Activated CD4-positive, alpha-beta memory T cell treated with anti-CD3 and anti-CD28 coated beads for 36 hours (primary cell): ENCODE measurements around the gene SELENOF. TPM values are rescaled to one million over a fixed set of nuclear protein-coding genes. Genes with fewer than 3 reads are reported as not detected.

Source experiments
- CTCF ChIA-PET: fragments of 350-600 bp; sonication (Branson Sonifier 250); formaldehyde crosslinking; loops from one replicate; lab custom pipeline; 2021; ENCODE audit warnings: antibody characterized with exemption, inconsistent platforms; lab: Charles Lee
- POLR2A ChIA-PET: fragments of 350-600 bp; sonication (Branson Sonifier 250); formaldehyde crosslinking; loops from one replicate; lab custom pipeline; 2021; ENCODE audit warnings: antibody characterized with exemption; lab: Charles Lee
- DNase-seq: peaks from one replicate; pipeline ENCODE4 v3.0.0-alpha.2; 2020
- H3K27ac Mint-ChIP-seq: one replicate; pipeline ENCODE4 v1.8.0; 2021; ENCODE audit warnings: mixed read lengths
- H3K27me3 Mint-ChIP-seq: one replicate; pipeline ENCODE4 v1.8.0; 2021; ENCODE audit warnings: mixed read lengths
- H3K36me3 Mint-ChIP-seq: one replicate; pipeline ENCODE4 v1.8.0; 2021; ENCODE audit warnings: mixed read lengths
- H3K4me1 Mint-ChIP-seq: one replicate; pipeline ENCODE4 v1.8.0; 2021; ENCODE audit warnings: low read depth, mixed read lengths
- H3K4me3 Mint-ChIP-seq: one replicate; pipeline ENCODE4 v1.8.0; 2021; ENCODE audit warnings: mild to moderate bottlenecking, mixed read lengths
- H3K9me3 Mint-ChIP-seq: one replicate; pipeline ENCODE4 v1.8.0; 2021; ENCODE audit warnings: mixed read lengths
- intact Hi-C: fragments of 100-400 bp; cut with micrococcal nuclease; formaldehyde crosslinking; loops from one replicate; pipeline ENCODE4 v1.15.1; 2023
- total RNA-seq, 2 experiments: library from RNA; stranded (reverse); gene quantifications; one replicate each; pipeline ENCODE4 v1.2.3, GENCODE V29; 2021

SELENOF gene
- 100 to 1,000 TPM; 127 to 139 TPM for total RNA-seq

DNA sequence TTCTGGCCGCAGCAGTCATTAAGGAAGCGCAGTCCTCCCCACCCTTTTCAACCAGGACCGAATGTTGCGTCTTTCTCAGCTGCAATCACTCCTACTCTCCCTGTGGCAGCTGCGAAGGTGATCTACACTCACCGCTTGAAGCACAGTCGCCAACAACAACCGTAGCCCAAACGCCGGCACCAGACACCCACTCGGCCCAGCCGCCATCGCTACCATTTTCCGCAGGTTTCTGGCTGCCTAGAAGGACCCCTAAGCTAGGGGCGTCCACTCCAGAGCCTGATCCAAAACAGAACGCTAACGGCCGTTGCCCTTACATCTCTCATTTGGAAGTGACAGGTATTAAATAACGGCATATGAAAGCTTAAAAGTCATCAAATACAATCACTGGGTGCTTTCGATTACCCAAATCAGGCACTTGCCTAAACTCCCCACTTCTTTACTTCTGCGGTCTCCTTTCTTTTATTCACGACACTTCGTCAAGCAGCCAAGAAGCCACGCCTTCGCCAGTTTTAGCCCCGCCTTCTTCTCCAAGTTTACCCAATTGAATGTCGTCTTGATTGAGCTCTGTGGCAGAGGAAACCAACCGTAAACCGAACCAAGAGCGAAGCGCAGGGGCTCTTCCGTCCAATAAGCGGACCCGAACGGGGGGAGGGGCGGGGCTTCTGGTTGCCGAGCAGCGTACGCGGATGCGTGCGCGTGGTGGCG, at the start of gene SELENOF:
TSS of gene SELENOF (minus strand) at position 231 of the 705 bp plus-strand sequence. CDS start at position 216, 15 bp downstream.
- H3K27ac Mint-ChIP-seq = no peak within 1 kb of the TSS
- no peaks in the 10 kb centered on the region for H3K27me3 Mint-ChIP-seq
- H3K36me3 Mint-ChIP-seq = peaks cover 18% of the 10 kb centered on the region
- CTCF ChIA-PET = interaction anchor here (1.3 to 6.2 kb wide), 4 partner anchors 81 to 209 kb away, joined by 3 to 37 read pairs (median 16); partner anchors contain the start of gene SH3GLB1
- no peaks in the 10 kb centered on the region for H3K9me3 Mint-ChIP-seq
- peak; percentile 99 for DNase-seq
- intact Hi-C loops = loop anchor here (1.0 to 5.0 kb wide), 12 partner anchors 47 to 1977 kb away; partner anchors contain the start of genes BCL10, GTF2B, LMO4 and ODF2L
- POLR2A ChIA-PET = interaction anchor here (0.6 to 2.3 kb wide), 6 partner anchors 11 to 518 kb away, joined by 3 to 20 read pairs (median 4); partner anchors contain the start of genes ODF2L and SH3GLB1
- no peak within 1 kb of the TSS for H3K4me3 Mint-ChIP-seq
- peaks cover 40% of the 10 kb centered on the region for H3K4me1 Mint-ChIP-seq

DNA sequence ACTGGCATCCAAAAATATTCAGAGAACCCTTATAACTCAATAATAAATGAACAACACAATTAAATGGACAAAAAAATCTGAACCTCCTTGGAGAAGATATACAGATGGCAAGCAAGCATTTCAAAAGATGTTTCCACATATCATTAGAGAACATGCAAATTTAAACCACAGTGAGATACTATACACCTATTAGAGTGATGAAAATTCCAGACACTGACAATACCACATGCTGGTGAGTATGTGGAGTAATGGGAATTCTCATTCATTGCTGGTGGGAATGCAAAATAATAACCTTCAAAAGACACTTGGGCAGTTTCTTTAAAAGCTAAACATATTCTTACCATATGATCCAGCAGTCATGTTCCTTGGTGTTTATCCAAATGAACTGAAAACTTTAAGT, 46.6 kb upstream of the SELENOF start:
- no peaks in the 10 kb centered on the region for H3K36me3 Mint-ChIP-seq
- DNase-seq = no peak
- intact Hi-C loops = no loop called here
- H3K9me3 Mint-ChIP-seq = peaks cover 3% of the 10 kb centered on the region
- no peaks in the 10 kb centered on the region for H3K4me1 Mint-ChIP-seq
- no peak overlapping the region for H3K27ac Mint-ChIP-seq
- no peak overlapping the region for H3K4me3 Mint-ChIP-seq
- ChIA-PET POLR2A (no interaction called here), CTCF (no interaction called here)
- no peaks in the 10 kb centered on the region for H3K27me3 Mint-ChIP-seq

DNA sequence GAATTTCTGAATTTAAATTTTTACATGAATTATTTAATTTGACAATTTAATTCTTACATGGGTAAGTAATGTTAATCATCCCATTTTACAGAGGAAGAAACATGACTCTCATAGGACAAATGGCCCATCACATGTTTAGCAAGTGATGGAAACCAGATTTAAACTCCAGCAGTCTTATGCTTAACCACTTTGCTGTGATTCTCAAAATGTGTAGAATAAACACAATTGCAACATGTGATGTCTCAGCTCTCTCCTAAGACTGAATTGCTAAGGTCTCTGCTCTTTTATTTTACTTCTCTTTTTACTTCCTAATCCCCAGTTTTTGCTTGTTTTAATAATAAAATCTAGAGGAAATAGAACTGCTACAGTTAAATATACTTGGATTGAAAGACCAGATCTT, 43.3 kb upstream of the SELENOF start:
- Mint-ChIP-seq H3K27ac (no peak overlapping the region), H3K36me3 (no peaks in the 10 kb centered on the region), H3K4me1 (peaks cover 3% of the 10 kb centered on the region), H3K27me3 (no peaks in the 10 kb centered on the region), H3K4me3 (no peak overlapping the region), H3K9me3 (no peaks in the 10 kb centered on the region)
- POLR2A ChIA-PET = no interaction called here
- no peak for DNase-seq
- CTCF ChIA-PET = no interaction called here
- intact Hi-C loops = no loop called here

DNA sequence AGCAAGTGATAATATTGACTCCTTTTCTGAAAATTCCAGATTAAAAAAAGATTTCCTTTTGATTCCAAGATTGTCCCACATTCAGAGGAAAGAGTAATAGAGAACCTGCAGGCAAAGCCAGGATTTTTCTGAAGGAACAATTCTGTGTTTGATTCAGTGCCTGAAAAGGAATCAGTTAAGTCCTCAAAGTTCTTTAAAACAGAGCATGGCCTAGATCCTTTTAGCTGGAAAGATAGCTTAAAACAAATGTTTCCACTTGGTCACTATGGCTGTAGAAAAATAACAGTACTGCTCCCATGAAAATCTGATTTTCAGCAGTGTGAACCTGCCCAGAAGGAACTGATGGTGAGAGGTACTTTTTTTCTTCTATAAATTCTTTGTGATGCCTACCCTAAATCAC, 42.3 kb upstream of the SELENOF start:
- ChIA-PET CTCF (interaction anchor here (0.6 to 0.8 kb wide), 2 partner anchors 41 to 1894 kb away, joined by 3 to 4 read pairs; no protein-coding TSS in a partner anchor), POLR2A (no interaction called here)
- no peak overlapping the region for H3K4me3 Mint-ChIP-seq
- H3K36me3 Mint-ChIP-seq = no peaks in the 10 kb centered on the region
- intact Hi-C loops = no loop called here
- no peak overlapping the region for H3K27ac Mint-ChIP-seq
- no peak for DNase-seq
- H3K9me3 Mint-ChIP-seq = no peaks in the 10 kb centered on the region
- H3K27me3 Mint-ChIP-seq = no peaks in the 10 kb centered on the region
- H3K4me1 Mint-ChIP-seq = peaks cover 3% of the 10 kb centered on the region

DNA sequence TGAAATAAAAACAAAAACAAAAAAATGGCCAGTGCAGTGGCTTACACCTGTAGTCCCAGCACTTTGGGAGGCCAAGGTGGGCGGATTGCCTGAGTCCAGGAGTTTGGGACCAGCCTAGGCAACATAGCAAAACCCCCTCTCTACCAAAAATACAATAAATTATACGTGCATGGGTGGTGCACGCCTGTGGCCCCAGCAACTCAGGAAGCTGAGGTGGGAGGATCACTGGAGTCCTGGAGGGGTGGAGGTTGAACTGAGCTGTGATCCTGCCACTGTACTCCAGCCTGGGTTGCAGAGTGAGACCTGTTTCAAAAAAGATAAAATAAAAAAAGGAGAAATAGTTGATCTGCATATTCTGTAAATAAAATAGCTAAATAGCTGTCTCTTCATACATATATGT, 41.8 kb upstream of the SELENOF start:
- no peak for DNase-seq
- H3K9me3 Mint-ChIP-seq = no peaks in the 10 kb centered on the region
- no peaks in the 10 kb centered on the region for H3K36me3 Mint-ChIP-seq
- ChIA-PET POLR2A (no interaction called here), CTCF (interaction anchor here (0.6 kb wide), 1 partner anchor 1894 kb away, joined by 3 read pairs; no protein-coding TSS in a partner anchor)
- intact Hi-C loops = no loop called here
- H3K27ac Mint-ChIP-seq = no peak overlapping the region
- no peaks in the 10 kb centered on the region for H3K27me3 Mint-ChIP-seq
- H3K4me3 Mint-ChIP-seq = no peak overlapping the region
- peaks cover 3% of the 10 kb centered on the region for H3K4me1 Mint-ChIP-seq

DNA sequence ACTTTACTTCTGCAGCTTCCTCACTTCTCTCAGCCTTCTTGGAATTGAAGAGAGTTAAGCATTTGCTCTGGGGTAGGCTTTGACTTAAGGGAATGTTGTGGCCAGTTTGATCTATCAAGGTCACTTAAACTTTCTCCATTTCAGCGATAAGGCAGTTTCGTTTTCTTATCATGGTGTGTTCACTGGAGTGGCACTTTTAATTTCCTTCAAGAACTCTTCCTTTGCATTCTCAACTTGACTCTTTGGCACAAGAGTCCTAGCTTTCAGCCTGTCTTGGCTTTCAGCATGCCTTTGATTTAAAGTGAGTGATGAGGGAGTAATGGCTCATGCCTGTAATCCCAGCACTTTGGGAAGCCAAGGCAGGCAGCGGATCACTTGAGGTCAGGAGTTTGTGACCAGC, 39.2 kb upstream of the SELENOF start:
- Mint-ChIP-seq H3K27me3 (no peaks in the 10 kb centered on the region), H3K9me3 (no peaks in the 10 kb centered on the region), H3K4me3 (no peak overlapping the region), H3K36me3 (no peaks in the 10 kb centered on the region), H3K27ac (no peak overlapping the region), H3K4me1 (peaks cover 3% of the 10 kb centered on the region)
- no peak for DNase-seq
- ChIA-PET CTCF (no interaction called here), POLR2A (no interaction called here)
- intact Hi-C loops = no loop called here

DNA sequence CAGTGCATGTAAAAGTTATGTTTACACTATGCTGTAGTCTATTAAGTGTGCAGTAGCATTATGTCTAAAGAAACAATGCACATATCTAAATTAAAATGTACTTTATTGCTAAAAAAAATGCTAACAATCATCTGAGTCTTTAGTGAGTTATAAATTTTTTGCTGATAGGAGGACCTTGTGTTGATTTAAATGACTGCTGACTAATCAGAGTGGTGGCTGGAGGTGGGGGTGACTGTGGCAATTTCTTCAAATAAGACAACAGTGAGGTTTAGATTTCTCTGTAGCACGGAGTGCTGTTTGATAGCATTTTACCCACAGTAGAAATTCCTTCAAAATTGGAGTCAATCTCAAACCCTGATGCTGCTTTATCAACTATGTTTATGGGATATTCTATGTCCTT, 37.5 kb upstream of the SELENOF start:
- ChIA-PET CTCF (no interaction called here), POLR2A (no interaction called here)
- Mint-ChIP-seq H3K27ac (no peak overlapping the region), H3K36me3 (no peaks in the 10 kb centered on the region), H3K9me3 (no peaks in the 10 kb centered on the region), H3K4me1 (peaks cover 3% of the 10 kb centered on the region), H3K27me3 (no peaks in the 10 kb centered on the region), H3K4me3 (no peak overlapping the region)
- intact Hi-C loops = no loop called here
- DNase-seq = no peak

DNA sequence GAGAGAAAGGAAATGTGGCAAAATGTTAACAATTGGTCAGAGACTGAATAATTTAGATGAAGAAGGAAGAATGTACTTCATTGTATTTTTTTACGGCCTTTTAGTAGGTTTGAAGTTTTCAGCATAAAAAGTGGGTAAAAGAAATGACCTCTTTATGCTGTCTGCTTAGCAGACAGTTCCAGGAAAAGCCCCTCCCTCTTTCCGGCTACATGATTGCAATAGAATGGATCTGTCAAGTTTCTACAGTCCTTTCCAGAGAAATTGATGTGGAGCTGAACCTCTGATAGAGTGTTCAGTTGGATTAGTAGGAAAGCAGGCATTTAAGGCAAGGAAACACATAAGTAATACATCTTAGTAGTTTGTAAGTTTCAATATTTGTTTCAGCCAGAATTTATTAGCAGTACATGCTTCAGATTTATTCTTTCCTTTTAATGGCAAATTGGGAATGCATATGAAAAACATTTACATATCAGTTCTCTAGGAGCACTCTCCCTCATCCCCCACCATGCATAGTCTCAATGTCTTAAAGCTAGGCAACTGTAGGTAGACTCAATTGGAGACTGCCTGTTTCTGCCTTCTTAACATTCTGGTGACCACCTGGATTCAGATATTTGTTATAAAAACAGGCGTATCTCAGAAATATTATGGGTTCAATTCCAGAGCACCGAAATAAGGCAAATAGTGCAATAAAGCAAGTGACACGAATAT, 36.9 kb upstream of the SELENOF start:
- no peak overlapping the region for H3K4me3 Mint-ChIP-seq
- CTCF ChIA-PET = no interaction called here
- intact Hi-C loops = no loop called here
- H3K27ac Mint-ChIP-seq = no peak overlapping the region
- peaks cover 3% of the 10 kb centered on the region for H3K4me1 Mint-ChIP-seq
- POLR2A ChIA-PET = no interaction called here
- H3K27me3 Mint-ChIP-seq = no peaks in the 10 kb centered on the region
- no peaks in the 10 kb centered on the region for H3K9me3 Mint-ChIP-seq
- no peaks in the 10 kb centered on the region for H3K36me3 Mint-ChIP-seq
- DNase-seq = no peak

DNA sequence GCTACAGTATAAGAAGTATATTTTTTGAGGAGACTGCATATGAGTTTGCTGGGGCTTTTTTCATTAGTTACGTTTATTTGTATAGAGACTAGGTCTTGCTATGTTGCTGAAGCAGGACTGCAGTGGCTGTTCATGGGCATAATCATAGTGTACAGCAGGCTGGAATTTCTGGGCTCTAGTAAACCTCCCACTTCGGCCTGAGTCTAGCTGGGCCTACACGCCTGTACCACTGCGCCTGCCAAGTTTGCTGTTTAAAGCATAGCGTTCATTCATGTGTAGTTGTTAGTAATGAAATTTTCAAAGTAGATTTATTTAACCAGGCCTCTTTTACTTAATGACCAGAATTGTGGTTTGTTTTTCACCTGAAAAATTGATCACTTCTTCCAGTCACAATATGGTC, 34.3 kb upstream of the SELENOF start:
- intact Hi-C loops = no loop called here
- Mint-ChIP-seq H3K9me3 (no peaks in the 10 kb centered on the region), H3K4me3 (no peak overlapping the region), H3K36me3 (no peaks in the 10 kb centered on the region), H3K4me1 (no peaks in the 10 kb centered on the region), H3K27ac (no peak overlapping the region), H3K27me3 (no peaks in the 10 kb centered on the region)
- DNase-seq = no peak
- POLR2A ChIA-PET = no interaction called here
- CTCF ChIA-PET = no interaction called here

DNA sequence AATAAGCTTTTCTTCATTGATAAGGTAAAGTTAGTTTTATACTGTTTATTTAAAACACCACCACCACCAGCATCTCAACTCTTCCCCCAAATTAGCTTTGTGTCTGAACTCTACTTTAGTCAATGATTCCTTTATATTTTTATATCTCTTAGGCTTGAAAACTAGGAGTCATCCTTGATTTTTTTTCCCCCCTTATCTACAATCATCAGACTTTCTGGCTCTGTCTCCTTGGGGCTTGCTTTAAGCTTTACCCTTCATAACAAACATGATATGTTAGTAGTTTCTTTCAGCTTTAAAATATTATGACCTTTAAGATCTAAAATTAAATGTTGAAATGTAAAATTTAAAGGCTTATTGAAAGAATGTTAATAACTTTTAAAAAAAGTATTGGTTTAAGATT, 28.8 kb upstream of the SELENOF start:
- CTCF ChIA-PET = interaction anchor here (0.8 kb wide), 1 partner anchor 117 kb away, joined by 3 read pairs; no protein-coding TSS in a partner anchor
- no peaks in the 10 kb centered on the region for H3K9me3 Mint-ChIP-seq
- POLR2A ChIA-PET = no interaction called here
- no peak for DNase-seq
- no peak overlapping the region for H3K4me3 Mint-ChIP-seq
- intact Hi-C loops = no loop called here
- peaks cover 5% of the 10 kb centered on the region for H3K4me1 Mint-ChIP-seq
- H3K27me3 Mint-ChIP-seq = no peaks in the 10 kb centered on the region
- H3K27ac Mint-ChIP-seq = no peak overlapping the region
- no peaks in the 10 kb centered on the region for H3K36me3 Mint-ChIP-seq

DNA sequence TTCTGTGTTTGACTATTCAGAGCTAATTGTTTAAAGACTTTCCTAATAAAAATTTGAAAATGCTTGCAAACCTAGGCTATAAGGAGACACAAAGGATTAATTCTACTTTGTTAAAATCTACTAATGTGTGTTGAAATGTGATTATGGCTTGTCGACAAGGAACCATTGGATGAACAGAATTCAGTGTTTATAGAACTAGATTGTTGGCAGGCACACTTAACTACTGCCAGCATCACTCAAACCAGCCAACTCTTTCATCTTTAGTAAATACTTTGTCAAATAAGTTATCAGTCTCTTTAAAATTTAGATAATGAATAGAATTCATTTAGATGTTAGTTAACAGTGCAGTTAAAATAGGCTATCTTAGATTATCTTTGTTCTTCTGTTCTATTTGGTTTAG, 28.1 kb upstream of the SELENOF start:
- ChIA-PET POLR2A (no interaction called here), CTCF (interaction anchor here (0.8 kb wide), 1 partner anchor 117 kb away, joined by 3 read pairs; no protein-coding TSS in a partner anchor)
- intact Hi-C loops = no loop called here
- Mint-ChIP-seq H3K27ac (no peak overlapping the region), H3K4me3 (no peak overlapping the region), H3K9me3 (no peaks in the 10 kb centered on the region), H3K27me3 (no peaks in the 10 kb centered on the region), H3K4me1 (peaks cover 5% of the 10 kb centered on the region), H3K36me3 (no peaks in the 10 kb centered on the region)
- DNase-seq = no peak

DNA sequence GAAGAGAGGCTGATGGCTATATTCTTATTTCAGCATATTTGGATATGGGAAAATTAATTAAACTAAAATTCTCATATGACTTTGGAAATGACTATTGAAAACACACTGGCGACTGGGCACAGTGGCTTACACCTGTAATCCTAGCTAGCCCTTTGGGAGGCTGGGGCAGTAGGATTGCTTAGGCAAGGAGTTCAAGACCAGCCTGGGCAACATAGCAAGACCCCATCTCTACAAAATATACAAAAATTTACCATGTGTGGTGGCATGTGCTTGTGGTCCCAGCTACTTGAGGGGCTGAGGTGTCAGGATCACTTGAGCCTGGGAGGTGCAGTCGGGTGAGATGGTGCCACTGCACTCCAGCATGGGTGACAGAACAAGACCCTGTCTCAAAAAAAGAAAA, 26.7 kb upstream of the SELENOF start:
- no peak overlapping the region for H3K27ac Mint-ChIP-seq
- intact Hi-C loops = no loop called here
- no peak overlapping the region for H3K4me3 Mint-ChIP-seq

More for the DNA sequence above, 26.7 kb upstream of the SELENOF start:
- Mint-ChIP-seq H3K4me1 (peaks cover 5% of the 10 kb centered on the region), H3K27me3 (no peaks in the 10 kb centered on the region), H3K36me3 (no peaks in the 10 kb centered on the region), H3K9me3 (no peaks in the 10 kb centered on the region)
- CTCF ChIA-PET = no interaction called here
- POLR2A ChIA-PET = no interaction called here
- DNase-seq = no peak
